ENCODE results near the gene DEXI.

GRCh38 chr16:10933865-10934264 is 8.4 kb downstream of the DEXI start:
- TF ChIP-seq POLR2A (IDR thresholded peaks at IDR 0.05) (no peak), CTCF (IDR thresholded peaks at IDR 0.05) (no peak)
